SU-DHL-6 (cell line): ENCODE measurements around the gene UQCRC2.

Source experiments
- CTCF ChIP-seq: fragments of 200-600 bp; sonication (generic); IDR thresholded peaks from one replicate; pipeline ENCODE4 v1.5.1; 2017; ENCODE audit warnings: antibody characterized with exemption, mild to moderate bottlenecking, low read length, moderate library complexity; ENCODE audit not compliant: insufficient read depth, poor library complexity, severe bottlenecking
- EZH2phosphoT487 ChIP-seq: fragments of 200-600 bp; sonication (generic), shearing (Covaris generic); conservative IDR thresholded peaks from 2 replicates; pipeline ENCODE4 v1.6.1; 2018; ENCODE audit warnings: mild to moderate bottlenecking, antibody characterized with exemption, low read length, moderate library complexity, mixed read lengths

DNA sequence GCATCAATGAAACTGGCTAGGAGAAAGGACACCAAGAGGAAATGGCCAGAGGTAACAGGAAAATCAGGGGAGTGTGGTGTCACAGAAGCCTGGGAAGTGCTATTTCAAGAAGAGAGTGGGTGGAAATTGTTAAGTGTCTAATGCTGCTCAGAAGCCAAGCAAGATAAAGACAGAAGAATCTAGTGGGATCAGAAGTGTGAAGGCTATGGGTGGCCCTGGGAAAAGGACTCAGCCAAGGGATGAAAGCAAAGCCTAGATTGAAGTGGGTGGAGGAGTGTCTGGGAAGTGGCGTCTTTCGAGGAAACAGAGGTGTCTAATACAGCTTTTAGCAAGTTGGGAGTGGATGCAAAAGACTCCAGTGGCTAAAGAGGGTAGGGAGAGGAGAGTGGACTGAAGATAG, 34.3 kb downstream of the UQCRC2 start:
- TF ChIP-seq CTCF: no peak
- TF ChIP-seq EZH2phosphoT487: no peak
